HG02970 (cell line): ENCODE data around the gene ANKRD44.

ENCODE experiments used
- ATAC-seq: cut with Tn5 transposase; IDR thresholded peaks from one replicate; pipeline ENCODE4 v1.9.1; 2021; ENCODE audit warnings: mild to moderate bottlenecking, moderate library complexity, moderate number of reproducible peaks; ENCODE audit not compliant: unreplicated experiment, low FRiP score

Gene ANKRD44

DNA sequence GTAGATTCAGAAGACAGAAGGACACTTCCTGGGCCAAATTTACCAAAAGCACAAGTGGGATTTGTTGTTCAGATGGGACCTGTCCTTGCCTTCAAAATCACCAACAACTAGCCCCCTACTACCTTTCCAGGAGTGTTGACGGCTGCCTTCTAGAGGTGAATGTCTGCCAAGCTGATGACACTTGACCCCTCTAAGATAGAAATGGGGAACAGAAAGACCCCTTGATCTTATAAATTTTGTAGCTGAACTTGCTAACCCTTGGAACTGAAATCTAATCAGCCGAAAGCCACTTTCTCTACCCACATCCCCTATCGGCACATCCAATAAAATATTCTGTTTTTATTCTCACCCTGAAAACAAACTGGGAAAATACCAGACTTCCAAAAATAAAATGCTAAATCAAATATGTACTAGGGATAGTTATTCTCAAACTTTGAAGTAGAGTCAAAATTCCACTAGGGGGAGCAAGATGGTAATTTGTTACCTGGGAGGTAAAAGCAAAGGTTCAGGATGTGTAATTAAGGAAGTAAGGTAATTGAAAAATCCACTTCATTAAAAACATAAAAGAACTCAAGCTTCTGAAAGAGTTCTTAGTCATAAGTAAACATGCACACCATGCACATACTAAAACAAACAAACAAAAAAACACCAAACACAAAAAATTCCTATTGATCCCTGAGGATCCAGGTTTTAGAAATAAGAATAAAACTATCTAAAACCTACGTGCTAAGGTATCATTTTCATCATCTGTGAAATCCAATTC, 119.2 kb downstream of the ANKRD44 start:
- ATAC-seq: no peak

DNA sequence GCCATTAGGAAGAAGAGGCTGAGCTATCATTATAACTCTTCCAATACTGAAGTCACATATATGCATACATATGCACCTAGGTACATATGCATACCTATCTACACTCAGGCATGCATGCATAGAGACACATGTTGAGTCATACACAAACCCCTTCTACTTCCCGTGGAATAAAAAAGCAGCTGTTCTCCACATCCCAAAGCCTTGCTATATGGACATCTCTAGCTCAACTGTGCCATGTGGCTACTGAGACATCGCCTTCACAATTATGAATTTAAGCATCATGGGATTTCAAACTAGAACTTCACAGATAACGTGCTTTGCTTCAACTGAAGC, 120.5 kb downstream of the ANKRD44 start:
- no peak for ATAC-seq

- no peak for ATAC-seq
Measured at GRCh38 chr2:197189426-197190099, 121.0 kb downstream of the ANKRD44 start.

- ATAC-seq: no peak
Measured at GRCh38 chr2:197185676-197186075, 124.9 kb downstream of the ANKRD44 start.

GRCh38 chr2:197184959-197185586, 125.5 kb downstream of the ANKRD44 start:
- no peak for ATAC-seq

DNA sequence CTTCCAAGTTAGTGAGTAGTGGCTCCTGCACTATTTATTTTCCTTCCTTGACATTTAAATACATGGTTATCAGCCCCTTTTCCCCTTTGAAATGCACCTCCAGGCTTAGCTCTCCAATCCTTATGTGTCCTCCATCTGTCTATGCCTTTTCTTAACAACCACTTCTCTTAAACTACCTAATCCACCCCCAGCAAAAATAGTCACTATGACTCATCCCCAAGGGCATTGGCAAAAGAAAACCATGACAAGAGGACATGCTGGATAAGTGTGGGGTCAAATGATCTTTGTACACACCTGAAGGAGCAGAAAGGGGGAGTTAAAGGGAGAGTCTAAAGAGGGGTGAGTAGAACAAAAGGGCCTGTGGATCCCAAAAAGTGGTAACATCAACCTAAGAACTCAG, 127.2 kb downstream of the ANKRD44 start:
- no peak for ATAC-seq

DNA sequence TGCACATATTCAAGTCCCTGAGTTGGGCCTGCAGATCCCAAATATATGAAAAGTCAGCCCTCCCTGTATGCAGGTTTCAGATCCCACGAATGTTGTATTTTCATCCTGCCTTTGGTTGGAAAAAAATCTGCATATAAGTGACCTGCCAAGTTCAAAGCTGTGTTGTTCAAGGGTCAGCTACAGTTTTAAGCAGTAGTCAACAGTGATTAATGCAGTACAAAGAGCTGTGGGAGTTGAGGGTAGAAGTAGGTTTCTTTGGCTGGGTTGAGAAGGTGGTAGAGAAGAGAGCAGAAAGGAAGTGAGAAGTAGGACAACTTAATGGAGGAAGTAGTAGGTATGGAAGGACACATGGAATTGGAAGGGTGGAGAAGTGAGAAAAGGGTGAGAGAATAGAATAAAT, 127.9 kb downstream of the ANKRD44 start:
- no peak for ATAC-seq

DNA sequence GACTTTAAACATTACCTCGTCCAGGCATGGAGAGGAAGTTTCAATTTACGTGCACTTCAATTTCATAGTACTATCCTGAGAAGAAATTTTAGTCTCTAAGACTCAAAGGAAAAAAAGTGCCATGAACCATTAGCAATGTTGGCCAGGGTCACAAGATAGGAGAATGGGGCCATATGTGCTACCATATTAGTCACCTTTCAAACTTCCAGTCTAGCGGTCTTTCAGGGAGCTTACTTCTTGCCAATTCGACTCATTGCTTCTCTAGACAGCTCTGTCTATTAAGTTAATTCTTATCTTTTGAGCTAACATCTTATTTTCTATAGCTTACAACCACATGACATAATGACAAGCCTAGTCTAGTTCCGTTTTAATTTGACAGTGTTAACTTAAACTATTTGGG, 129.1 kb downstream of the ANKRD44 start:
- ATAC-seq: no peak

- ATAC-seq: no peak
Measured at GRCh38 chr2:197179744-197180498, 130.7 kb downstream of the ANKRD44 start.

GRCh38 chr2:197176522-197176921, 134.1 kb downstream of the ANKRD44 start:
- no peak for ATAC-seq

- no peak for ATAC-seq
Measured at GRCh38 chr2:197174539-197175094, 136.0 kb downstream of the ANKRD44 start.

DNA sequence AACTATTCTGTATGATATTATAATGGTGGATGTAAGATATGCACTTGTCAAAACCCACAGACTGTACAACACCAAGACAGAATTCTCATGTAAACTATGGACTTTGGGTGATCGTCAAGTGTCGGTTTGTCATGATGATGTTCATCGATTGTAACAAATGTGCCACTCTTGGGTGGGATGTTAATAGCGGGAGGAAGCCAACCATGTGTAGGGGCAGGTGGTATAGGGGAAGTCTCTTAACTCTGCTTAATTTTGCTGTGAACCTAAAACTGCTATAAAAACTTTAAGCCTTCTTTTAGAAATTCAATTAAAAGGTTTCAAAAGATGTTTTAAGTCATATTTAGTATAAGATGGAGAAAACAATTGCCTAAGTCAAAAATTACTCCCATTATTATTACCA, 139.0 kb downstream of the ANKRD44 start:
- ATAC-seq: no peak

- no peak for ATAC-seq
Measured at GRCh38 chr2:197170208-197170607, 140.4 kb downstream of the ANKRD44 start.

DNA sequence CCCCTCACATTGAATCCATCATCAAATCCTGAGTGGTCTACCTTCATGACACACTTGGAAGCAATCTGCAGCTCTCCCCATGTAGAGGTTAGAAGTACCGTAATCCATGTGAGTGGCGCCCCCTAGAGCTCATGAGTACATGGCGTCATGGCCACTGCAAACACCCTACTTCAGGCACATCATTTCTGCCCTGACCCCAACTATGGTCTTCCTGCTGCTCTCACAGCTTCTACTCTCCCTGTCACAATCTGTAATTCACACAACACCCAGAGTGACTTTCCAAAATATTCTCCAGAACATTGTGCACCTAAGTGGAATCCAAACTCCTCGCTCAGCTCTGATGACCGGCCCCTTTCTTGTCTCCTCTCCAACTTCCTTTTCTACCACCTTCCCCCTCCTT, 141.9 kb downstream of the ANKRD44 start:
- no peak for ATAC-seq

GRCh38 chr2:197167608-197168314, 142.8 kb downstream of the ANKRD44 start:
- no peak for ATAC-seq

DNA sequence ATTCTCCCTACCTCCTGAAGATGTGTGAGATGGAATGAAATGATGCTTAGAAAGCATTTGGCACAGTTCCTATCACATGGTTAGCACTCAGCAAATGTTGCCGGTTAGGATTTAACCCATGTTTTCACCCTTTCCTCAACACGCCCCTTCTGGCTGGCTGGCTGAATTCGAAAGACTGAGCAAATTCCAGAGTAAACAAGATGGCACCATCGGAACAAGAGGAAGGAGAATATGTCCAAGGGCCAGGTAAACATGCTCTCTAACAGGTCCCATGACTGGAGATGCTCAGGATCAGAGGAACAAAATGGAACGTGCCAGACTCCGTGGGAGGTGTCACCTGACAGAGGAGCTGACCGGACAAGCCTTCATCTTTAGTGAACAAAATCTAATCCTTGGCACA, 145.6 kb downstream of the ANKRD44 start:
- no peak for ATAC-seq

GRCh38 chr2:197164141-197164754, 146.3 kb downstream of the ANKRD44 start:
- ATAC-seq: no peak

DNA sequence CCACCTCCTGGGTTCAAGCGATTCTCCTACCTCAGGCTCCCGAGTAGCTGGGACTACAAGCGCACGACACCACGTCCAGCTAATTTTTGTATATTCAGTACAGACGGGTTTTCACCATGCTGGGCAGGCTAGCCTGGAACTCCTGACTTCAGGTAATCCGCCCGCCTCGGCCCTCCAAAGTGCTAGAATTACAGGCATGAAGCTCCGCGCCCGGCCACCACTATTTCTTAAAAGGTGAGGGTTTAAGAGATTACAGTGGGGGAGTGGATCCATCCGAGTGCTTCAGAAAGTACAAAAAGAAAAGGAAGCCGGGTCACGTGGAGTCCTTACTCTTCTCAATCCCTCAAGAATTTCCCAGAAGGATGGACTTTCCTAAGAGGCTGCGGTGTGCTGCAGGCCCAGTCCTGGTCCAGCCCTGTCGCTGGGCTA, 146.9 kb downstream of the ANKRD44 start:
- ATAC-seq: no peak

GRCh38 chr2:197161774-197162173, 148.8 kb downstream of the ANKRD44 start:
- ATAC-seq: no peak
